MCF 10A (cell line): ENCODE results near the gene GPR26. TPM values are rescaled to one million over a fixed set of nuclear protein-coding genes. Genes with fewer than 3 reads are reported as not detected.

Source experiments
- BruUV-seq: library from RNA; stranded (reverse); fragments of 400-500 nt; replicated peaks from 2 replicates; lab custom pipeline; 2021; lab: Mats Ljungman, UMichigan
- CTCF ChIA-PET: fragments of 300-600 bp; sonication (Branson Sonifier 250); formaldehyde crosslinking; extraction: SDS; loops from one replicate; lab custom pipeline; 2021; ENCODE audit warnings: antibody characterized with exemption, inconsistent platforms; lab: Yijun Ruan, JAX
- POLR2A ChIA-PET: fragments of 300-600, 350-650 bp; sonication (Branson Sonifier 250); formaldehyde crosslinking; extraction: SDS; loops from one replicate; lab custom pipeline; 2020; ENCODE audit warnings: antibody characterized with exemption, inconsistent platforms; lab: Yijun Ruan, JAX
- DNase-seq: peaks from one replicate; pipeline ENCODE4 v3.0.0-alpha.2; 2018; ENCODE audit not compliant: unreplicated experiment
- H3K27ac Mint-ChIP-seq: one replicate; pipeline ENCODE4 v1.8.0; 2022; ENCODE audit warnings: mild to moderate bottlenecking, low read depth, mixed read lengths; ENCODE audit not compliant: unreplicated experiment
- H3K27me3 Mint-ChIP-seq: one replicate; pipeline ENCODE4 v1.8.0; 2022; ENCODE audit warnings: mixed read lengths; ENCODE audit not compliant: insufficient read depth, unreplicated experiment
- H3K36me3 Mint-ChIP-seq: one replicate; pipeline ENCODE4 v1.8.0; 2022; ENCODE audit warnings: mild to moderate bottlenecking, moderate library complexity, mixed read lengths; ENCODE audit not compliant: insufficient read depth, unreplicated experiment
- H3K4me1 Mint-ChIP-seq: one replicate; pipeline ENCODE4 v1.8.0; 2022; ENCODE audit warnings: mixed read lengths; ENCODE audit not compliant: insufficient read depth, unreplicated experiment
- H3K4me3 Mint-ChIP-seq: one replicate; pipeline ENCODE4 v1.8.0; 2022; ENCODE audit warnings: mild to moderate bottlenecking, moderate library complexity, mixed read lengths; ENCODE audit not compliant: unreplicated experiment
- H3K9me3 Mint-ChIP-seq: one replicate; pipeline ENCODE4 v1.8.0; 2022; ENCODE audit warnings: mixed read lengths; ENCODE audit not compliant: unreplicated experiment
- intact Hi-C: fragments of 100-400 bp; cut with micrococcal nuclease; formaldehyde crosslinking; loops from 2 replicates; pipeline ENCODE4 v1.14.1; 2022
- total RNA-seq: library from RNA; stranded (reverse); gene quantifications from 2 replicates; pipeline ENCODE4 v1.2.3, GENCODE V29; 2022
- TF ChIP-seq, protein P1 (sequence below): fragments of 200-600 bp; IDR thresholded peaks from one replicate; pipeline ENCODE4 v1.8.0; 2022; ENCODE audit warnings: antibody characterized with exemption, mild to moderate bottlenecking; ENCODE audit not compliant: unreplicated experiment

Gene GPR26
- total RNA-seq, 1 experiment from 2014 or later, result not detected

DNA sequence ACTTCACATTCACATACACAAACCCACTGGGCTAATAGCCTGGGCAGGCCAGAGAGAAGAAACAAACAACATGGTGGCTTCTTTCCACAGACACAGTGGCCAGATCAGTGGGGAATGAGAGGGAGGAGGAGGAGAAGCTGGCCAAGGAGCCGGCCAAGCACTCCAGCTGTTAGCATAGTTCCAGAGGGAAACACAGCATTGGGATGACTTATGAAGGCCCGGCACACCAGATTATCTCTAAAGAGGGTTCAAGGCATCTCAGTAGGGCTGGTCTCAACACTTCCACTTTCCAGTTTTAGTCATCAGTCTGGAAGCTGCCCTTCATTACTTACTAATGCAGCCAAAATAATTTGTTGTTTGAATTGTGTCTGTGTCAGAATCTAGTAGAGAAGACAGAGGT, 42.1 kb upstream of the GPR26 start:
- Mint-ChIP-seq H3K4me3 (no peak overlapping the region), H3K36me3 (no peaks in the 10 kb centered on the region), H3K9me3 (peaks cover 23% of the 10 kb centered on the region), H3K4me1 (no peaks in the 10 kb centered on the region), H3K27ac (no peak overlapping the region), H3K27me3 (peaks cover 88% of the 10 kb centered on the region)
- TF ChIP-seq, protein P1, sequence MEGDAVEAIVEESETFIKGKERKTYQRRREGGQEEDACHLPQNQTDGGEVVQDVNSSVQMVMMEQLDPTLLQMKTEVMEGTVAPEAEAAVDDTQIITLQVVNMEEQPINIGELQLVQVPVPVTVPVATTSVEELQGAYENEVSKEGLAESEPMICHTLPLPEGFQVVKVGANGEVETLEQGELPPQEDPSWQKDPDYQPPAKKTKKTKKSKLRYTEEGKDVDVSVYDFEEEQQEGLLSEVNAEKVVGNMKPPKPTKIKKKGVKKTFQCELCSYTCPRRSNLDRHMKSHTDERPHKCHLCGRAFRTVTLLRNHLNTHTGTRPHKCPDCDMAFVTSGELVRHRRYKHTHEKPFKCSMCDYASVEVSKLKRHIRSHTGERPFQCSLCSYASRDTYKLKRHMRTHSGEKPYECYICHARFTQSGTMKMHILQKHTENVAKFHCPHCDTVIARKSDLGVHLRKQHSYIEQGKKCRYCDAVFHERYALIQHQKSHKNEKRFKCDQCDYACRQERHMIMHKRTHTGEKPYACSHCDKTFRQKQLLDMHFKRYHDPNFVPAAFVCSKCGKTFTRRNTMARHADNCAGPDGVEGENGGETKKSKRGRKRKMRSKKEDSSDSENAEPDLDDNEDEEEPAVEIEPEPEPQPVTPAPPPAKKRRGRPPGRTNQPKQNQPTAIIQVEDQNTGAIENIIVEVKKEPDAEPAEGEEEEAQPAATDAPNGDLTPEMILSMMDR, result no peak
- POLR2A ChIA-PET, result no interaction called here
- CTCF ChIA-PET, result no interaction called here
- intact Hi-C loops, result no loop called here
- DNase-seq, result no peak
- BruUV-seq, result no TSS peak

DNA sequence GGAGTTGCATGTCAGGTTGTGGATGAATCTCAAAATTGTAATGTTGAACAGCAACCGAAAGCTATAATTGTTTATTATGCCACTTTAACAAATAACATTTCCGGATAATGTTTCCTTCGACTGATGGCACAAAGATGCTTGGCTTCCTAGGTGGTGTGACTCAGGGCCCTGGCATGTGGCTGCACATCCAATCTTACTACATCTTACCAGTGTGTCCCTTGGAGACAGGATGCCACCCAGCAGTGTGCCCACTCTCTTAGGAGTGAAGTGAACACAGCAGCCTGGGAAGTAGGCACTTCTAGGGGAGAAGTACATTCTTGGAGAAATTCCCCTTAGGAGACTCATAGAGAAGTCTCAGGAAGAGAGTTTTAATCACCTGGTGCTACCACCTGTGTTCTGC, 33.0 kb upstream of the GPR26 start:
- POLR2A ChIA-PET, result no interaction called here
- intact Hi-C loops, result no loop called here
- CTCF ChIA-PET, result interaction anchor here (0.7 kb wide), 1 partner anchor 863 kb away, joined by 3 read pairs; no protein-coding TSS in a partner anchor
- TF ChIP-seq, protein P1, result no peak
- DNase-seq, result no peak
- Mint-ChIP-seq H3K27me3 (peaks cover 60% of the 10 kb centered on the region), H3K4me3 (no peak overlapping the region), H3K9me3 (peaks cover 8% of the 10 kb centered on the region), H3K4me1 (no peaks in the 10 kb centered on the region), H3K27ac (no peak overlapping the region), H3K36me3 (no peaks in the 10 kb centered on the region)
- BruUV-seq, result no TSS peak

DNA sequence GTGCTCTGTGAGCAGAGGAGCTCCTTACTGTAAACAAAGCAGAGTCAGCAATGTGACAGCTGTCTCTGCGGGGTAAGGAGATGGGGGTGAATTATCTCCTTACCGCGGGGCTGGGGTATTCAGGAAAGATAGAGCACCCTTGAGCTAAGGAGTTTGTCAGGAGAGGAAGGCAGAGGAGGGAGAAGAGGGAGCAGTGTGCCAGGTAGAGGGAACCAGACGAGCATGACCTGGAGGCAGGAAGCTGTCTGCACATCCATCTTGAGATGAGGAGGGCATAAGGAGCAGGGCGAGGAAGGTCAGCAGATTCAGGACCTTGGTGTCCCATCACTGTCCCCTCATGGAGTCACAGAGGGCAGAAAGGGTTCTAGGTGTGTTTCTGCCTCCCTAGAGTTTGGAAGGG, 32.5 kb upstream of the GPR26 start:
- Mint-ChIP-seq H3K4me3 (no peak overlapping the region), H3K36me3 (no peaks in the 10 kb centered on the region), H3K27ac (no peak overlapping the region), H3K27me3 (peaks cover 55% of the 10 kb centered on the region), H3K9me3 (peaks cover 8% of the 10 kb centered on the region), H3K4me1 (no peaks in the 10 kb centered on the region)
- no peak for DNase-seq
- ChIA-PET CTCF (interaction anchor here (0.7 kb wide), 2 partner anchors 243 to 864 kb away, joined by 3 read pairs; no protein-coding TSS in a partner anchor), POLR2A (no interaction called here)
- TF ChIP-seq, protein P1, result no peak
- BruUV-seq, result no TSS peak
- intact Hi-C loops, result no loop called here

DNA sequence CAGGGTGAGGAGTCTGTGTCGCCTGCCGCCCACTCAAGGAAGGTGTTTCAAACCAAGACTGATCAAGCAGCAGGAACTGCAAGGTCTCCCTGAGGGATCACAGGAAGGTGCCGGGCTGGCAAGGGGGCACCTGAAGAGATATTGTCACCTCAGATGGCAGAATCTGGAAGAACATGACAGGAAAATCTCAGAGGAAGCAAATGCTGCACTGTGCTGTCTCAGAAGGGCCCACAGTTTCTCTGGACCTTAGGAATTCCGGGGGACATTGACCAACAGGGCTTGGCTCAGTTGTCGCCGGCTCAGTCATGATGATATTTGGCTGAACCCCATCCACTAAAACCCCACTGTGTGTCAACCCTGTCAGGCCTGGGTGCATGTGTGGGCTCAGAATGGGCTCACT, 31.9 kb upstream of the GPR26 start:
- no peak for DNase-seq
- Mint-ChIP-seq H3K9me3 (peaks cover 2% of the 10 kb centered on the region), H3K27me3 (peaks cover 49% of the 10 kb centered on the region), H3K4me3 (no peak overlapping the region), H3K36me3 (no peaks in the 10 kb centered on the region), H3K4me1 (no peaks in the 10 kb centered on the region), H3K27ac (no peak overlapping the region)
- CTCF ChIA-PET, result interaction anchor here (0.7 kb wide), 1 partner anchor 242 kb away, joined by 3 read pairs; no protein-coding TSS in a partner anchor
- POLR2A ChIA-PET, result no interaction called here
- TF ChIP-seq, protein P1, result no peak
- intact Hi-C loops, result no loop called here
- BruUV-seq, result no TSS peak
